Testis (tissue), 3 donors: ENCODE results near the gene SNAI1. TPM values are rescaled to one million over a fixed set of nuclear protein-coding genes. Genes with fewer than 3 reads are reported as not detected.

Experiments used
- DNase-seq: peaks from one replicate; pipeline ENCODE4 v3.0.0-alpha.2; 2019
- H3K27ac ChIP-seq, 2 donors: fragments of 200-600 bp; sonication (generic); one replicate each; pipeline ENCODE4 v1.5.1; 2019
- H3K27me3 ChIP-seq: fragments of 200-600 bp; sonication (generic); one replicate; pipeline ENCODE4 v1.5.1; 2019
- H3K36me3 ChIP-seq: fragments of 200-600 bp; sonication (generic); one replicate; pipeline ENCODE4 v1.5.1; 2017; ENCODE audit warnings: low read depth; ENCODE audit errors: missing control alignments
- H3K4me1 ChIP-seq: fragments of 200-600 bp; sonication (generic); one replicate; pipeline ENCODE4 v1.5.1; 2019
- H3K4me3 ChIP-seq, 2 donors: fragments of 200-600 bp; sonication (generic); one replicate each; pipeline ENCODE4 v1.5.1; 2017 to 2019
- H3K9me3 ChIP-seq: fragments of 200-600 bp; sonication (generic); one replicate; pipeline ENCODE4 v1.5.1; 2017
- CTCF ChIP-seq, 3 experiments: fragments of 450-650 bp in 2 of 3; fragments of 200-600 bp in 1 of 3; sonication (generic) in 1 of 3; IDR thresholded peaks; one replicate each; pipeline ENCODE4 v1.5.1; 2016 to 2019; ENCODE audit warnings: antibody characterized with exemption in 3 of 3, mild to moderate bottlenecking in 2 of 3, moderate library complexity in 1 of 3
- POLR2A ChIP-seq: fragments of 450-650 bp; IDR thresholded peaks from one replicate; pipeline ENCODE4 v1.6.1; 2017; ENCODE audit warnings: antibody characterized with exemption, mild to moderate bottlenecking, moderate library complexity
- WGBS, 2 donors: methylation state at CpG; one replicate each; pipeline ENCODE4 v1.1.5; 2018; 5-methylcytosine and 5-hydroxymethylcytosine counted together
- intact Hi-C: fragments of 100-400 bp; cut with DNase I; formaldehyde crosslinking; loops from one replicate; pipeline ENCODE4 v1.15.1; 2023; ENCODE audit warnings: low total_unique reads
- polyA plus RNA-seq: library from polyadenylated mRNA; stranded (reverse); fragments of 350-450 nt; fragmentation: Illumina TruSeq; extraction: RNeasy Lipid Tissue Mini Kit (QIAGEN cat#74804); gene quantifications from one replicate; pipeline ENCODE4 v1.2.3, GENCODE V29; 2014; ENCODE audit warnings: low read depth, low replicate concordance; ENCODE audit not compliant: insufficient read depth
- small RNA-seq, 2 donors: library from RNA; depleted of rRNA; stranded (forward); fragments of <200 nt; gene quantifications; one replicate each; pipeline ENCODE3, GENCODE V24; 2016
- total RNA-seq, 2 donors: library from RNA; depleted of rRNA; stranded (reverse); fragments of >200 nt; gene quantifications; one replicate each; pipeline ENCODE4 v1.2.3, GENCODE V29; 2016

Gene SNAI1
- total and polyA plus RNA-seq, 3 donors from 2014 or later: 4.0 to 7.6 (median 7.0) TPM

GRCh38 chr20:50036703-50037102, 53.9 kb downstream of the SNAI1 start:
- TF ChIP-seq POLR2A (no peak), CTCF (IDR thresholded peaks at IDR 0.05) (no peak)
- intact Hi-C loops: no loop called here
- Histone ChIP-seq H3K36me3 (no peaks in the 10 kb centered on the region), H3K27ac (no peak overlapping the region), H3K4me3 (no peak overlapping the region), H3K4me1 (peaks cover 3% of the 10 kb centered on the region), H3K9me3 (no peaks in the 10 kb centered on the region), H3K27me3 (no peaks in the 10 kb centered on the region)
- DNase-seq: no peak
- 88 to 97% methylated on average over 3 of the region's 3 CpGs for WGBS, 2 donors

GRCh38 chr20:50037123-50037522, 54.3 kb downstream of the SNAI1 start:
- intact Hi-C loops: no loop called here
- H3K36me3 ChIP-seq: no peaks in the 10 kb centered on the region
- no peak overlapping the region for H3K27ac ChIP-seq
- no peaks in the 10 kb centered on the region for H3K9me3 ChIP-seq
- H3K4me1 ChIP-seq: peaks cover 3% of the 10 kb centered on the region
- DNase-seq: no peak
- H3K4me3 ChIP-seq: no peak overlapping the region
- WGBS, 2 donors: 74% methylated on average over 3 of the region's 3 CpGs
- no peaks in the 10 kb centered on the region for H3K27me3 ChIP-seq
- TF ChIP-seq POLR2A: no peak
- no peak for TF ChIP-seq CTCF (IDR thresholded peaks at IDR 0.05)

- H3K27me3 ChIP-seq: no peaks in the 10 kb centered on the region
- TF ChIP-seq CTCF (IDR thresholded peaks at IDR 0.05) (no peak), POLR2A (no peak)
- peaks cover 3% of the 10 kb centered on the region for H3K4me1 ChIP-seq
- intact Hi-C loops: no loop called here
- no peaks in the 10 kb centered on the region for H3K9me3 ChIP-seq
- no peaks in the 10 kb centered on the region for H3K36me3 ChIP-seq
- H3K4me3 ChIP-seq: no peak overlapping the region
- 88 to 93% methylated on average over 7 of the region's 7 CpGs for WGBS, 2 donors
- no peak overlapping the region for H3K27ac ChIP-seq
- no peak for DNase-seq
Observed at GRCh38 chr20:50037575-50037974, 54.8 kb downstream of the SNAI1 start.

GRCh38 chr20:50038169-50038568, 55.4 kb downstream of the SNAI1 start:
- H3K27me3 ChIP-seq: no peaks in the 10 kb centered on the region
- H3K27ac ChIP-seq: no peak overlapping the region
- no peak overlapping the region for H3K4me3 ChIP-seq
- TF ChIP-seq POLR2A: no peak
- TF ChIP-seq CTCF (IDR thresholded peaks at IDR 0.05): no peak
- no peaks in the 10 kb centered on the region for H3K9me3 ChIP-seq
- no peak for DNase-seq
- H3K36me3 ChIP-seq: no peaks in the 10 kb centered on the region
- peaks cover 3% of the 10 kb centered on the region for H3K4me1 ChIP-seq
- intact Hi-C loops: no loop called here
- WGBS, 2 donors: 87 to 88% methylated on average over 6 of the region's 6 CpGs

Small RNA genes lying within 50 kb of the gene (small RNA-seq; reads per million reads assigned to genes)
- gene RF00017: 0 reads per million in 2 donors
- 0 reads per million in 2 donors for gene RNU6-147P

Other genes starting within 250 kb of the SNAI1 start
- gene SLC9A8, start 170.2 kb upstream of the SNAI1 start, total RNA-seq: 10 to 100 TPM; 32.7 to 33.0 TPM
- 21.3 TPM for gene SLC9A8, start 170.2 kb upstream of the SNAI1 start, polyA plus RNA-seq
- 10 to 100 TPM; 21.9 to 26.0 TPM for gene SPATA2, start 67.5 kb upstream of the SNAI1 start, total RNA-seq
- 30.7 TPM for gene SPATA2, start 67.5 kb upstream of the SNAI1 start, polyA plus RNA-seq
- 100 to 1,000 TPM; 472 to 531 TPM for gene RNF114, start 46.6 kb upstream of the SNAI1 start, total RNA-seq
- 479 TPM for gene RNF114, start 46.6 kb upstream of the SNAI1 start, polyA plus RNA-seq
- gene UBE2V1, start 130.2 kb downstream of the SNAI1 start, total RNA-seq: 10 to 100 TPM; 78.1 to 80.5 TPM
- 121 TPM for gene UBE2V1, start 130.2 kb downstream of the SNAI1 start, polyA plus RNA-seq
- 10 to 100 TPM; 40.1 to 45.5 TPM for gene PEDS1, start 170.7 kb downstream of the SNAI1 start, total RNA-seq
- gene PEDS1, start 170.7 kb downstream of the SNAI1 start, polyA plus RNA-seq: 39.3 TPM
- 10 to 100 TPM; 25.9 to 40.0 TPM for gene CEBPB, start 207.8 kb downstream of the SNAI1 start, total RNA-seq
- gene CEBPB, start 207.8 kb downstream of the SNAI1 start, polyA plus RNA-seq: 11.3 TPM